GM18873 (cell line): ENCODE results near the gene RNASEH2A.

Source experiments
- ATAC-seq: cut with Tn5 transposase; IDR thresholded peaks from one replicate; pipeline ENCODE4 v1.9.1; 2021; ENCODE audit warnings: mild to moderate bottlenecking, moderate library complexity, moderate number of reproducible peaks; ENCODE audit not compliant: unreplicated experiment, low FRiP score

Gene RNASEH2A

GRCh38 chr19:12782424-12783290 lies 23.7 kb upstream of the RNASEH2A start:
- no peak for ATAC-seq

DNA sequence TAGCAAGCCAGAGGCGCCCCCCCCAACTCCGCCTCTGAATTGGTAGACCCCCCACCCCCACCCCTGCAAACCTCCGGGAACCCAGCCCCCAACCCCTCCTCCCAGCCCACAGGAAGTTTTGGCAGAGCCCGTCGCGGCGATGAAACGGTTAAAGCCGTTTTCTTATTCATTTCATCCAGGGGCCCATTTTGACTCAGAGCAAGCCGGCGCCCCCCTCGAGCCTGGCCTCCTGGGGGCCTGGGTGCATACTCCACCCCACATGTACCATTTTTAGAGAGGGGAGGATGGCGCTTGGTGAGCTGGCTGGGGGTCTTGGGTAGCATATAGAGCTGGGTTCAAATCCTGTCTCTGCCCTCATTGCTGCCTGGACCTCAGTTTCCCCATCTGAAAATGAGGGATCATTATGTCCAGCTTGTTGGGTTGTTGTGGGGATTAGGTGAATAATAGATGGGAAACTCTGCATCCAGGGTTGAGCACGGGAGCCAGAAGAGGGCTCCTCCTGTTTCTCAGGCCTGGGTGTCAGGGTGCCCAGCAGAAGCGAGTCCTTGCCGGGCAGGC lies 23.0 kb upstream of the RNASEH2A start:
- ATAC-seq = no peak

DNA sequence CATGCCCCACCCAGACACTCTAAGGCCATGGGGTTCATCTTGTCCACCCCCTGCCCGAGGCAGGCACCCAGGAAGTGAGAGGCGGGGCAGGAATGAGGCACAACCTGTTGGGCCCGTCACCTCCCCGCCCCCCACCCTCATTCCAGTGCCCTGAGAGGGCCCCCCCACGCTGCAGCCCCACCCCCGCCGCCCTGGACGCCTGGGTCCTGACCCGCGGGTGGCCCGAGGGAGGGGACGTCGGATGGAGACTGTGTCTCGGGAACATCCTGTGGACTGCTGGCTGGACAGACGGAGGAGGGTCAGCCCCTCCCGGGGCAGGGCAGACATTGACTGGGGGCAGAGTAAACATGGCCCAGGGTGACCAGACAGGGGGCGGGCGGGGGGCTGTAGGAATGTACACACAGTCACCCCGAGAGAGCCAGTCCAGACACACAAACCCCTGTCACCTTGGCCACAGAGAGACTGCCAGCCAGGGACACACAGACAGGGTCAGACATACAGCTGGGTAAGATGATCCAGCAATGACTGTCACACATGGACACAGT lies 22.5 kb upstream of the RNASEH2A start:
- ATAC-seq = no peak

DNA sequence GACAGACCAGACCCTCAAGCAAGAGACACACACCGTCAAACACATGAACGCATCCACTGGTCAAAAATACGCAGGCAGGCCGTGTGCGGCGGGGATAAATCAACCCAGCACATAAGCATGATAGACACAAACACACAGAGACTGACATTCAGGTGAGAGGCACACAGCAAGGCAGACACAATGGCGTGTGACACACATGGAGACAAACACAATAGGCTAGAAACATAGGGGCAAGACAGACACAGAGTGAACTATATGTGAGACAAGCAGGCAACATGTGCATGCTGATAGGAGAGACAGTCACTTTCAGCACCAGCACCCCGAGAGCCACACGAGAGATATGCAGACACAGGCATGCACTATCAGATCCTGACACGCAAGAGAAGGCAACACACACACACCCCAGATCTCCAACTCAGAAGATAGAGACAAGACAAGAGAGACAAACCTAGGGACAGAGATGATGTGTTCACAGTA lies 22.0 kb upstream of the RNASEH2A start:
- no peak for ATAC-seq

DNA sequence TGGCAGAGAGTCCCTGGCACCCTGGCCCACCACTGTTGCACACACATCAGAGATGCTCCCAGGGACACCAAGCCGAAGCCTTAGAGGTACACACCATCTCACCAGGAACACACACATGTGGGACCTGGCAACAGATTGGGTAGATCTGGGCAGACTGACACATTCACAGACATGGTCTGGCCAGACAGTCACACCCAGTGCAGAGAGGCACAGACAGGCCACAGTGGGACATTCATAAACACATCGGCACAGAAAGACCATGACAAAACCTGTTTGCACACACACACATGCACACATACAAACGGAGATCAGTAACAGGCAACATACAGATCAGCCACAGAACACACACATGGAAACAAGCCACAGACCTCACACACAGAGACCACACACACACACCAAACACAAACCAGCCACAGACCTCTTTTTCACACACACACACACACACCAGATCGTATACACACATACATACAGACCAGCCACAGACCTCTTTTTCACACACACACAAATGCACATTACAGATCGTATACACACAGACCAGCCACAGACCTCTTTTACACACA lies 21.4 kb upstream of the RNASEH2A start:
- no peak for ATAC-seq

GRCh38 chr19:12785431-12786031 lies 20.9 kb upstream of the RNASEH2A start:
- ATAC-seq = no peak

DNA sequence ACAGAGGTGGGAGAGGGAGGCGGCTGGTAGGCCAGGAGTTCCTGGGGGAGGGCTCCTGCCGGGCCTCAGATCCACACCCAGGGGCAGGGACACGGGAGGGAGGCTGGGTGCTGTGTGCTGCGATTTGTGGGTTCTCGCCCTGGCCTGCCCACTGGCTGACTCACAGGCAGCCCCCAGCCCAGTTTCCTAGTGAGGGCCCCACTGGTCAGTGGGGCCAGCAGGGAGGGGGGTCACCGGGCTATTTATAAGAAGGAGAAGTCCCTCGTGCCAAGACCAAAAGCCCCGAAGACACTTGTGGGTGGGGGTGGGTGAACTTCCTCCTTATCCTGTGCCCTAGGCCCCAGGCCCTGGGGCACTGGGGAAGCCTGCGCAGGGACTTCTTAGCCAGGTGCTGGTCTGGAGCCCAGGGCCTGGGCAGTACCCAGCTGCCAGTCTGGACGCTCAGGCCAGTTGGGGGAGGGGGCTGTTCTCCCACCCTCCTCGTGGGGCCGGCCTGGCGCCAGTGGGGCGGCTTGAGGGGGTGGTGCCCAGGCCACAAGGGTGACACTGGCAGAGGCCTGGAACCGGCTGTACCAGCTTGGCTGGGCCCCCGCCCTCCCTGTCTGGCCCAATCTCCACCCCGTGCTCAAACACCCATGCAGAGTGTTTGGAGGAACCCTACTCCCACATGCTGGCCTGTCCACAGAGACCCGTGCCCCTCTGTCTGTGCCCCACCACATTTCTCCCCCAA lies 20.1 kb upstream of the RNASEH2A start:
- no peak for ATAC-seq

- no peak for ATAC-seq
These were observed 19.4 kb upstream of the RNASEH2A start for GRCh38 chr19:12786952-12787351.

GRCh38 chr19:12787458-12787857 lies 18.9 kb upstream of the RNASEH2A start:
- ATAC-seq = no peak

- ATAC-seq = no peak
These were observed 18.2 kb upstream of the RNASEH2A start for GRCh38 chr19:12788042-12788681.

GRCh38 chr19:12788682-12789097 lies 17.7 kb upstream of the RNASEH2A start:
- ATAC-seq = no peak

DNA sequence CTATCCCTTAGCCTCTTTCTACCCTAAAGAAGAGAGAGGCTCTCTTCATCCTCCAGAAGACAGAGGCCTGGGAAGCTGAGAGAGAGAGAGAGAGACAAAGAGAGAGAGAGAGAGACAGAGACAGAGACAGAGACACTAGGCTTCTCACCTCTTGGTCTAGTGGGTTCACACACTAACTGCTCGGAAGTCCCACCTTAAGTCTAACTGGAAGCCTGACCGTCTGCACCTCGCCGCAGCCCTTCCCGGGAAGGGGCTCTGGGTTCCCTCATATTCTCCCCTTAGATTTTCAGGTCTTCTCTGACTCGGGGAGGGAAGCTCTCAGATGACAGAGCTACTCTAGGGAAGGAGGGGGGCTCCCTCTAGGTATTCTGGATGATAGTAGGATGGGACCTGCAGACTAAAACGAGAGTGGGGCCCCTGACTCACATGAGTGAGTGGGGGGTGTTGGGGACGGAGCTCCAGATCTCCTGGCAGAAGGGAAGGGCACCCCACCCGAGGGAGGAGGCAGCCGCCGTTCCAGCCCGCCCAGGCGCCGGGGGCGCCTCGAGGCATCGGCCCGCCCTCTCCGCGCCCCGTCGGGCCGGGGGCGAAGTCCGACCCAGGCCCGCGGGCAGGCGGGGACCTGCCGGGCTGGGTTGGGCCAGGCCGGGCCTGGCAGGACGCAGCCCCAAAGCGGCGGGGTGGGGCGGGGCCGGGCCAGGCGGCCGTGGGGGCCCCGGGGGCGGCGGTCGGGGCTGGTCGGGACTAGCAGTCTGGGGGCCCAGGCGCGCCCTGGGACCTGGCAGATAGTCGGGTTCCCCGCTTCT lies 17.1 kb upstream of the RNASEH2A start:
- no peak for ATAC-seq

- peak; percentile 26 for ATAC-seq
These were observed 16.3 kb upstream of the RNASEH2A start for GRCh38 chr19:12789904-12790619.

DNA sequence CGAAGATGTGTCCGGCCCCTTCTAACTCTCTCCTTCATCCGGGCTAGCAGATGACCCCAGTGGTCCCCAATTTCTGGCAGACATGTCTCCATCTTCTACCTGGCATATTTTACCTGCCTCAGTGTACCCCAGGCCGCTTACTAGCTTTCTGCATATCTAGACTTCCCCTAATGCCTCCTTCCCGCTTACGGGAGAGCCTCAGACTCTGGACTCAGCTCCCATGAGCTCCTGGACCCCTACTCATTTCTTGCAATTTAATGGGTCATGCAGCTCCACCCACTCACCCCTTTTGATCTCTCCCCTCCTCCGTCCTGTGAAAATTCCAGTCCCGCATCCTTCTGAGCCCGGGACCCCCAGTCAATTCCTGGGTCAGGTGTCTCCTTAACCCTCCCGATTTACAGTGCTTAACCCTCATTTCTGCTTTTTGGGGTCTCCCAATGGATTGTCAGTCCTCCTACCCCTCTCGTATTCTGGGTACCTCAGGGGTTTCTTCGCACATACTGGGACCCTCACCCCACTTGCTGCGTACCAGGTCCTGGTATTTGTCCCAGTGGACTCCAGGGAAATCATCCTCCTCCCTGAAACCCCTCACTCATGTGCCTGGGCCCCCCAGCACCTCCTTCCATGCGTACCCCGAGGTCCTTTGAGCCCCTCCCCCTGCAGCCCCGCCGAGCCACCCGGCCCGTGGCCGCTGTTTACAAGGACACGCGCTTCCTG lies 15.6 kb upstream of the RNASEH2A start:
- no peak for ATAC-seq

GRCh38 chr19:12791345-12792050 lies 14.9 kb upstream of the RNASEH2A start, which contains the start of gene JUNB:
JUNB (plus strand) TSS chr19:12791486; CDS start chr19:12791772, 286 bp downstream.
- peak; percentile 30 for ATAC-seq

- no peak for ATAC-seq
These were observed 14.1 kb upstream of the RNASEH2A start for GRCh38 chr19:12792051-12792852.
